ENCODE results near the gene PROM1. TPM values are rescaled to one million over a fixed set of nuclear protein-coding genes. Genes with fewer than 3 reads are reported as not detected.

Gene PROM1
- total RNA-seq: 0.35 TPM
- long read RNA-seq: 0 reads

- no peak for DNase-seq (ENCODE audit: low spot score)
Observed at GRCh38 chr4:16083241-16084191, at the start of gene PROM1. TSS of gene PROM1 (minus strand) at chr4:16084023. CDS start at chr4:16075906, 8,117 bp downstream.

- DNase-seq (ENCODE audit: low spot score): peak; percentile 2
Observed at GRCh38 chr4:16133406-16133805, 49.6 kb upstream of the PROM1 start.

- DNase-seq (ENCODE audit: low spot score): no peak
Observed at GRCh38 chr4:16131293-16131692, 47.5 kb upstream of the PROM1 start.

- no peak for DNase-seq (ENCODE audit: low spot score)
Observed at GRCh38 chr4:16129336-16129735, 45.5 kb upstream of the PROM1 start.

GRCh38 chr4:16126714-16127113, 42.9 kb upstream of the PROM1 start:
- no peak for DNase-seq (ENCODE audit: low spot score)

- DNase-seq (ENCODE audit: low spot score): no peak
Observed at GRCh38 chr4:16125571-16126445, 42.0 kb upstream of the PROM1 start.

- DNase-seq (ENCODE audit: low spot score): no peak
Observed at GRCh38 chr4:16124232-16124631, 40.4 kb upstream of the PROM1 start.

- DNase-seq (ENCODE audit: low spot score): no peak
Observed at GRCh38 chr4:16123356-16124084, 39.7 kb upstream of the PROM1 start.

GRCh38 chr4:16122784-16123183, 39.0 kb upstream of the PROM1 start:
- DNase-seq (ENCODE audit: low spot score): no peak

GRCh38 chr4:16122308-16122711, 38.5 kb upstream of the PROM1 start:
- no peak for DNase-seq (ENCODE audit: low spot score)

GRCh38 chr4:16120720-16121119, 36.9 kb upstream of the PROM1 start:
- no peak for DNase-seq (ENCODE audit: low spot score)

- no peak for DNase-seq (ENCODE audit: low spot score)
Observed at GRCh38 chr4:16119981-16120380, 36.2 kb upstream of the PROM1 start.

- DNase-seq (ENCODE audit: low spot score): no peak
Observed at GRCh38 chr4:16118090-16118489, 34.3 kb upstream of the PROM1 start.

- no peak for DNase-seq (ENCODE audit: low spot score)
Observed at GRCh38 chr4:16117164-16117563, 33.3 kb upstream of the PROM1 start.

GRCh38 chr4:16116493-16116990, 32.7 kb upstream of the PROM1 start:
- DNase-seq (ENCODE audit: low spot score): no peak

- no peak for DNase-seq (ENCODE audit: low spot score)
Observed at GRCh38 chr4:16116019-16116418, 32.2 kb upstream of the PROM1 start.

GRCh38 chr4:16114546-16114945, 30.7 kb upstream of the PROM1 start:
- no peak for DNase-seq (ENCODE audit: low spot score)

- DNase-seq (ENCODE audit: low spot score): no peak
Observed at GRCh38 chr4:16113741-16114140, 29.9 kb upstream of the PROM1 start.

GRCh38 chr4:16111533-16111932, 27.7 kb upstream of the PROM1 start:
- no peak for DNase-seq (ENCODE audit: low spot score)

- DNase-seq (ENCODE audit: low spot score): no peak
Observed at GRCh38 chr4:16110661-16111290, 27.0 kb upstream of the PROM1 start.

- DNase-seq (ENCODE audit: low spot score): no peak
Observed at GRCh38 chr4:16110199-16110598, 26.4 kb upstream of the PROM1 start.

All from mesenteric fat pad (tissue), 1 donor.